ENCODE data around the gene ENPP6. TPM values are rescaled to one million over a fixed set of nuclear protein-coding genes. Genes with fewer than 3 reads are reported as not detected.

Gene ENPP6
- total and polyA plus RNA-seq, 2 of the 13 experiments (the other 11 are each of a cell fraction or from before 2014, with no cell fraction given) = not detected

- TF ChIP-seq ONECUT2 (CRISPR knock-in tag; IDR thresholded peaks at IDR 0.05) (no peak), PRDM10 (CRISPR knock-in tag; IDR thresholded peaks at IDR 0.05; ENCODE audit: low read depth) (no peak), FOXA3 (CRISPR knock-in tag; IDR thresholded peaks at IDR 0.05) (peak; percentile 97), SRSF9 (IDR thresholded peaks at IDR 0.05; ENCODE audit: borderline replicate concordance, insufficient read depth, low read depth, low read length, poor library complexity, severe bottlenecking) (no peak), ZKSCAN5 (CRISPR knock-in tag; IDR thresholded peaks at IDR 0.05) (no peak), MXD4 (CRISPR knock-in tag; IDR thresholded peaks at IDR 0.05) (no peak), HOXA3 (CRISPR knock-in tag; IDR thresholded peaks at IDR 0.05) (peak; percentile 65), ZNF556 (CRISPR knock-in tag; IDR thresholded peaks at IDR 0.05; ENCODE audit: borderline replicate concordance) (0 out of 2 replicates have a peak, but pooled peaks have one; percentile 38), KDM4B (CRISPR knock-in tag; IDR thresholded peaks at IDR 0.05) (no peak), ZNF746 (CRISPR knock-in tag; IDR thresholded peaks at IDR 0.05) (no peak; the same call in 1 of the 2 replicates), GFI1 (CRISPR knock-in tag; IDR thresholded peaks at IDR 0.05; ENCODE audit: borderline replicate concordance) (peak; percentile 68), MTF2 (CRISPR knock-in tag; IDR thresholded peaks at IDR 0.05; ENCODE audit: borderline replicate concordance) (no peak), EZH2 (conservative IDR thresholded peaks at IDR 0.05; ENCODE audit: low read depth, low read length) (no peak), ZBTB42 (CRISPR knock-in tag; IDR thresholded peaks at IDR 0.05) (no peak), XBP1 (CRISPR knock-in tag; IDR thresholded peaks at IDR 0.05) (no peak), TRIM24 (CRISPR knock-in tag; IDR thresholded peaks at IDR 0.05) (peak; percentile 88), TP53 (CRISPR knock-in tag; conservative IDR thresholded peaks at IDR 0.05) (no peak), JUN (CRISPR knock-in tag; IDR thresholded peaks at IDR 0.05) (peak; percentile 63; the same call in 1 of the 2 replicates), LCORL (IDR thresholded peaks at IDR 0.05) (no peak), LCORL (CRISPR knock-in tag; IDR thresholded peaks at IDR 0.05) (peak; percentile 73; the same call in 1 of the 2 replicates), REXO4 (CRISPR knock-in tag; IDR thresholded peaks at IDR 0.05; ENCODE audit: borderline replicate concordance) (no peak), FLYWCH1 (CRISPR knock-in tag; IDR thresholded peaks at IDR 0.05) (no peak), NR2F2 (IDR thresholded peaks at IDR 0.05; ENCODE audit: borderline replicate concordance, low read depth) (peak; percentile 96), ZNF770 (CRISPR knock-in tag; IDR thresholded peaks at IDR 0.05) (0 out of 2 replicates have a peak, but pooled peaks have one; percentile 34), MXD1 (CRISPR knock-in tag; IDR thresholded peaks at IDR 0.05) (no peak), ZNF451 (CRISPR knock-in tag; IDR thresholded peaks at IDR 0.05) (no peak), RXRB (CRISPR knock-in tag; IDR thresholded peaks at IDR 0.05; ENCODE audit: borderline replicate concordance) (peak; percentile 99)
Observed at GRCh38 chr4:184104419-184105101, 113.1 kb downstream of the ENPP6 start (continued).

Data from HepG2 (cell line).